ENCODE results near the gene MCUB.
"Not testable (repeated sequence)": the region's sequence is repeated elsewhere in the genome, so short reads cannot be mapped to it uniquely, and the experiment has no call there.

MCUB gene

DNA sequence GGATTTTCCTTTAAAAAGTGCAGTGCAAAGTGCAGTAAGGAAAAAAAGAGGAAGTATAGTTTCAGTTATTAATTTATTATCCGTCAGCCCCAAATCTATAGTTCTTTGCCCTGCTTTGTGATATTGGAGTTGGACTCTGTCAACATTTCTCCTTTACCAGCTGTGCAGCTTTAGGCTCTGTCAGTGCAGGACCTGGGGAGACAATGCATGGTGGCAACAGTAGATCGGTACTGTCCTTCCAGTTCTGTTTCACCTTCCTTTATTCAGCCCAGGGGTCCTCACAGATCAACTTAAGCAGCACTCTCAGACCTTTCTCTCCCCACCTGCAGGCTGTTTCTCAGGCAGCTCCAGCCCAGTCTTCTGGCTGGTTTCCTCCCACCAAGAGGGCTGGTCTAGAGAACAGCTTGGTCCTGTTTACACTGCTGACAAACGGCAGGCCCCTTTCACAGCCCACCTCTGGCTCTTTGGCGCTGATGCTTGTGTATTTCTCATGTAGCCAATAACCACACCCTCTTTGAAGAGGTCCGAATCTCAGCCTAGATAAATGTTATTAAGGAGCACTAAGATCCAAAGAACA lies 71.6 kb downstream of the MCUB start:
- no peak for DNase-seq (ENCODE audit: low read depth)

DNA sequence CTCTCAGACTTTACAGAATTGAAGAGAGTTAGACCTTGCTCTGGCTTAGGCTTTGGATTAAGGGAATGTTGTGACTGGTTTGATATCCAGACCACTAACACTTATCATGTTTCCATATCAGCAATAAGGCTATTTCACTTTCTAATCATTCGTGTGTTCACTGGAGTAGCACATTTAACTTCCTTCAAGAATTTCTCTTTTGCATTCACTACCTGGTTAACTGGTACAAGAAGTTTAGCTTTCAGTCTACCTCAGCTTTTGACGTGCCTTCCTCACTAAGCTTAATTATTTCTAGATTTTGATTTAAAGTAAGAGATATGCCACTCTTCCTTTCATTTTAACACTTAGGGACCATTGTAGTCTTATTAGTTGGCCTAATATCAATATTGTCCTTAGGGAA lies 80.6 kb downstream of the MCUB start:
- no peak for DNase-seq (ENCODE audit: low read depth)

DNA sequence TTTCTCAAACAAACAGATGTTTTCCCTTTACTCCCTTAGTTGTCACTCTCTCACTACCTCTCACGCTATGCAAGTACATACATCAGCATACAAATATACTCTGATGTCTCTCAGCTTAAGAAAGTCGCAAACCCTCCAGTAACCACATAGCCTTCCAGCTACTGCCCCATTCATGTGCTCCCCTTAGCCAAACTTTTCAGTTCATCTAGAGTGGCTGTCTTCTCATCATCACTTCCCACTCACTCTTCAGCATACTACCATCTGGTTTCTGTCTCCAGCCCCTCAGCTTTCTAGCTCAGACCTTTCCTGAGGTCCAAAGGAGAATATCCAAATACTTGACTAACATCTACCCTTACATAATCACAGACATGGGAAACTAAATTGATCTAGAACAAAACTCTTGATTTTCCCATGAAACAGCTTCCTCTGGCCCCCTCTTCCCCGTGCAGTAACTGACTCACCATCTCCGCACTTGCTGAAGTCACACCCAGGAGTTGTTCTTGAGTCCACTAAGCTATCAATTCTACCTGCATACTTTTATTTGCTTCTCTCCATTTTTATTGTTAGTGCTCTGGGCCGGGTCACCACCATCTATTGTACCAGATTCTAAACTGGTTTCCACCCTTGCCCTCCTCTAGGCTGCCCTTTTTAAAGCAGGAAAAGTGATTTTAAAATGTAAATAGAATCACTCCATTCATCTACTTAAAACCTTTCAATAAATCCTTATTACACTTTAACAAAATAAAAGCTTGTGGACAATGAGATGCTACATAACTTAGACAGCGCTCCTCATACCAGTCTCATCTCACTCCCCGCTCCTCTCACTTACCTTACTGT lies 86.0 kb downstream of the MCUB start:
- no peak for DNase-seq (ENCODE audit: low read depth)

DNA sequence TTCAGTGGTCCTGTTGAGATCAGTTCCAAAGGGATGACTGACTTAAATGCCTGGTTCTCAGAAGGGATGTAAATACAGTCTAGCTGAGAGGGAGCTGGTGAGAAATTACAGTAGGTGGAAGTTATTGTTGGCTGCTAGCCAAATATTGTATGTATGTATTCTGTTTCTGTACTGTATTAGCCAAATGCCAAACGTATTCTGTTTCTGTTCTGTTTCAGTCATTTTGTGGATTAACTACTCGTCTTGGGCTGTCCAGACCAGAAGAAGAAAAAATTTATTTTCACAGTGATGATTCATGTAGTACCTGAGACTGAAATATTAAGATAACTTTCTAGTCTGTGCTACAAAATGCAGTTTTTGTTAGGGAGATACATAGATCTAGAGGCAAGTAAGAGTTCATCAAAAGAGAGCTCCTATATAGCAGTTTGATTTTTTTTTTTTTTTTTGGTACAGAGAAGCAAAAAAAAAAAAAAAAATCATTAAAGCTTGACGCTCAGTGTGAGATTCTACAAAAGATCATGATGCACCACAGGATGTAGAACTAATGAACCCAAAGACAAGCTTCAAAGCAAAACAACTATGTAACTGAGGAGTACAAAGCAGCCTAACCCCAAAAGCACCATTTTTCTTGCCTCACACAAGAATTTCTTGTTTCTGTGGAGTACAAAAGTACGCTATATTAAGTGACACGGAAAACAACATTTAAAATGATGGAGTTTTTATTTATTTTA lies 88.4 kb downstream of the MCUB start:
- no peak for DNase-seq (ENCODE audit: low read depth)

DNA sequence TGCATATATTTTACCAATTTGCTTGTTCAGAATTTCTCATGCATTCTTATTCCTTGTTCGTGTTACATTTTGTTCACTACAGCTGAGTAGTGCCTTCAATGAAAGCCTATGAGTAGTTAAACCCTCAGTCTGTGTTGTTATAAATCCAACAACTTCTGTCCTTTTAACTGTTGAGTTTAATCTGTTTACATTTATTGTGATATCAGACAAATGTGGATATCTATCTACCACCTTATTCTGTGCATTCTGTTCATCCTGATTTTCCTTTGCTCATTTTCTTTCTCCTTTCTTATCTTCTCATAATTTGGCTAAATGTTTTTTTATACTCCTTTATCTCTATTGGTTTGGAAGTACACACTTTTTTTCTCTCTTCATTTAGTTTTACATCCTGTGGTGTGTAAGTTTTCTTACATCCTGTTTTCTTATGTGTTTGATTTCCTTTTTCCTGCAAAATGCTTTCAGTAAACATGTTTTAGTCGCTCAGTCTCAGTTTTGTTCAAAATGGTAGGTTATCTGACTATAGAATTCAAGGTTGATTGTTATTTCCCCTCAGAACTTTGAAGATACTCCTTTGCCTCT lies 89.0 kb downstream of the MCUB start:
- no peak for DNase-seq (ENCODE audit: low read depth)

DNA sequence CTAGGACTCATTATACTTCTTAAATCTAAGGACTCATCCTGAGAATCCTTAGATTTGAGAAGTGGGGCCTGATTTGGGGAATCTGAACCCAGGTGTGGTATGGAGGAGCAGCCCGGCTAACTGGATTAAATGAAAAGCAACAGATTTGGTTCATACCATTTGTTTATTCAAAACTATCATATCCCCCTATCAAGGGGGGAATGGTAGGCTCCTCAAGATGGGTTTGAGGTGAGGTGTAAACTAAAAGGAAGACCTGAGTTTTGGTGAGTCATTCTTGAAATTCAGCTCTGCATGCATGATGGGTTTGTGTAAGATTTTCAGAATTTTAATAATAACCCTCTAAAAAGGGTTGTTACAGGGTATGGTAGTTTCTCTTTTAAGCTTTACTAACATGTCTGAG lies 89.8 kb downstream of the MCUB start:
- DNase-seq (ENCODE audit: low read depth), result no peak

DNA sequence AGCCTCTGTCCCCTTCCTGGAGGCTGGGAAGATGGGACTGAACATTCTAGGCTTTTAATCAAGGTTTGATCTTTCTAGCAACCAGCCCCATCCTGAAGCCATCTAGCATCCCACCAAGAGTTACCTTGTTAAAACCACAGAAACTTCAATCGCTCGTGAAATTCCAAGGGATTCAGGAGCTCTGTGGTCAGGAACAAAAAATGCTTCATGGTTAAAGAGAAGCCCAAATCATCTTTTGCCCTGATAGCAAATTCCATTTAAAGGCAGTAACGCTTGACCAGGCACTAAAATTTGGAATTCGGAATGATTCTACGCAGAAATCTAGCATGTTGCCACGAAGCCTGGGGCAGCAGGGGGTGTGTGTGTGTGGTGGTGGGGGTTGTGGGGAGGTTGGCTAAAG lies 95.3 kb downstream of the MCUB start:
- DNase-seq (ENCODE audit: low read depth), result no peak

DNA sequence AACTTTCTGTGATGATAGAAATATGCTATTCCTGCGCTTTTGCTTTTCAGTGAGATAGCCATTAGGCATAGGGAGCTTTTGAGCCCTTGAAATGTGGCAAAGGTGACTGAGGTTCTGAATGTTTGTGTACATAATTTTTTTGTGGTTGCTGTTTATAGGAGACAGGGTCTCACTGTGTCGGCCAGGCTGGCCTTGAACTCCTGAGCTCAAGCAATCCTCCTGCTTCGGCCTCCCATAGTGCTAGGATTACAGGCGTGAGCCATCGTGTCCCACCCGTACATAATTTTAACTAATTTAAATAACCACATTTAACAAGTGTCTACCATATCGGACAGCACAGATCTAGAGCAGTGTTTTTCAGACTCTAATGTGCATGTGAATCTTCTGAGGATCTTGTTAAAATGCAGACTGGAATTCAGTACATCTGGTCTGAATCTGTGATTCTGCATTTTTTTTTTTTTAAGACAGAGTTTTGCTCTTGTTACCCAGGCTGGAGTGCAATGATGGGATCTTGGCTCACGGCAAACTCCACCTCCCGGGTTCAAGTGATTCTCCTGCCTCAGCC lies 97.9 kb downstream of the MCUB start:
- no peak for DNase-seq (ENCODE audit: low read depth)

DNA sequence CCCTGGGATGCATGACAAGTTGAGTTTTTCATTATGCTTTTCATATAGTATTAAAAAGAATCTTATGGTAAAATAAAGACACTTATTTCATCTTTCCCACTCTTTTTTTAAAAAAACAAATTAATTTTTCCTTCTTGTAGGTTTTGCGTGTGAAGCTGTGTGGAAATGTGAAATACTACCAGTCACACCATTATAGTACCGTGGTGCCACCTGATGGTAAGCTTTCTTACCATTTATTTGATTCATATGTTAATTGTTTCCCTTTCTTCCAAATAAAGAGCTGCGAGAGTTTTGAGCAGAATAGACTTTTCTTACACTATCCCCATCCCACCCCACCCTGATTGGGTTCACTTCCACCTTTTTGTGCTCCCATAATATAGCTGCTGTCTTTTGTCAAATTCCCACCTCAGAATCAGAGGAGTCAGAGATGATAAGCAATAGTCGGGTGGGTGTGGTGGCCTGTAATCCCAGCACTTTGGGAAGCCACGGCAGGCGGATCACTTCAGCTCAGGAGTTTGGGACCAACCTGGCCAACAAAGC lies 98.9 kb downstream of the MCUB start:
- DNase-seq (ENCODE audit: low read depth), result no peak

DNA sequence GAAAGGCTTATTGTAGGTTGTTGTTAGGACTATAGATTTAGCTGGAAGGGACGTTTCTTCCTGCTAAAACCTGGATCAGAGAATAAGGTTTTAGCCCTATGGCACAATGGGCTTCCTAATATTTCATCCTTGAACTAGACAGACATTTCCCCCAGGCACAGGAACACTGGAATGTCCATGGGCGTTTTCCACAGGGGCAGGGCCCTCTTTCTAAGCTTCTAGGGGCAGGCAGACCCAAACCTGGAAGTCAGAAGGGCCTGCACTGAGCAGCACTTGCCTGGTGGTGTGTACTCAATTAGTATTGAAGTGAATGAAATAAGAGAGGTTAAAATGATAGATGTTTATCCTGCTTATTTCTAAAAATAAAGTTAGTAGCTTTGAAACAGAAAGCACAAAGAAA lies 102.1 kb downstream of the MCUB start:
- DNase-seq (ENCODE audit: low read depth), result no peak

DNA sequence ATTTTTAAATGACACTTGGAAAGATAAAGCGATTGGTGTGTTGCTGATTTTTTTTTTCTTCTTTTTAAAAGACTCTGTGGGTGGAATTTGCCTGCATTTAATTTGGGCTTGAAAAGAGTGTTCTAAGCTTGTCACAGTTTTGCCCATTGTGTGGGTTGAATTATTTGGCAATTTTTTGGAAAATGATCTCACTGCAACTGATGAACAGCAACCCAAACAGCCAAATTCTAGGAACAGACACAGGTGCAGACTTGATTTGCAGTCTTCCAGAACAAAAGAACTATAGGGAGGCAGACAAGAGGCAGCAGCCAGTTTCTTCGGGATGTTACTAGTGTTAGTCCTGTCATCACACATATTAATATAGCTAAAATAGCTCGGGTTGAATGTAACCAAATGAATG lies 102.7 kb downstream of the MCUB start:
- no peak for DNase-seq (ENCODE audit: low read depth)

DNA sequence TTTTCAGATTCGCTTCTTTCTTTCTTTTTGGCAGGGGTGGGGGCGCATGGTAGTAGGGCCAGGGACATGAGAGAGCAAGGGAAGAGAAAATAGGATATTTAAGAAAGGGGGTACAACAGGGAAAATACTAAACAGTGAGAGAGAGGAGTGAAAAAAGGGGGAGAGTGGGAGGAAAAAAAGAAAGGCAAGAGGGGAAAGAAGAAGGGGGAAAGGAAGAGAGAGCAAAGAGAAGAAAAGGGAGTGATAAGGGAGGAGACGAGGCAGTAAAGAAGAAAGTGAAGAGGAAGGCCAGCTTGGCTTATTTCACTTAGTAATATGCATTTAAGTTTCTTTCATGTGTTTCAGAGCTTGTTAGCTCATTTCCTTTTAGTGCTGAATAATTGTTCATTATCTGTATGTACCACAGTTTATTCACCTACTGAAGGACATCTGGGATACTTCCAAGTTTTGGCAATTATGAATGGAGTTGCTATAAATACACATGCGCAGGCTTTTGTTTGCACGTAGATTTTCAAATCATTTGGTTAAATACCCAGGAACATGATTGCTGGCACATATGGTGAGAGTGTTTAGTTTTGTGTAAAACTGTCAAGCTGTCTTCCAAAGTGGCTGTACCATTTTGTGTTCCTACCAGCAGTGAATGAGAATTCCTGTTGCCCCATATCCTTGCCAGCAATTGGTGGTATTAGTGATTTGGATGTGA lies 105.9 kb downstream of the MCUB start:
- no peak for DNase-seq (ENCODE audit: low read depth)

DNA sequence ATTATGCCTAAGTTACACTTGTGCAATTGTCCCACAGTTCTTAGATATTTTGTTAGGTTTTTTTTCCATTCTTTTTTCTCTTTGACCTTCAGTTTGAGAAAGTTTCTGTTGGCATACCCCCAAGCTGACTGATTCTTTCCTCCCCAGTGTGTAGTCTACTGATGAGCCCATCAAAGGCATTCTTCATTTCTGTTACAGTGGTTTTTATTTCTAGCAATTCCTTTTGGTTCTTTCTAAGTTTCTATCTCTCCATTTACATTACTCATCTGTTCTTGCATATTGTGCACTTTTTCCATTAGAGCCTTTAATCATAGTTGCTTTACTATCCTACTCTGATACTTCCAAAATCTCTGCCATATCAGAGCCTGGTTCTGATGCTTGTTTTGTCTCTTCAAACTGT lies 111.3 kb downstream of the MCUB start:
- DNase-seq (ENCODE audit: low read depth), result no peak

DNA sequence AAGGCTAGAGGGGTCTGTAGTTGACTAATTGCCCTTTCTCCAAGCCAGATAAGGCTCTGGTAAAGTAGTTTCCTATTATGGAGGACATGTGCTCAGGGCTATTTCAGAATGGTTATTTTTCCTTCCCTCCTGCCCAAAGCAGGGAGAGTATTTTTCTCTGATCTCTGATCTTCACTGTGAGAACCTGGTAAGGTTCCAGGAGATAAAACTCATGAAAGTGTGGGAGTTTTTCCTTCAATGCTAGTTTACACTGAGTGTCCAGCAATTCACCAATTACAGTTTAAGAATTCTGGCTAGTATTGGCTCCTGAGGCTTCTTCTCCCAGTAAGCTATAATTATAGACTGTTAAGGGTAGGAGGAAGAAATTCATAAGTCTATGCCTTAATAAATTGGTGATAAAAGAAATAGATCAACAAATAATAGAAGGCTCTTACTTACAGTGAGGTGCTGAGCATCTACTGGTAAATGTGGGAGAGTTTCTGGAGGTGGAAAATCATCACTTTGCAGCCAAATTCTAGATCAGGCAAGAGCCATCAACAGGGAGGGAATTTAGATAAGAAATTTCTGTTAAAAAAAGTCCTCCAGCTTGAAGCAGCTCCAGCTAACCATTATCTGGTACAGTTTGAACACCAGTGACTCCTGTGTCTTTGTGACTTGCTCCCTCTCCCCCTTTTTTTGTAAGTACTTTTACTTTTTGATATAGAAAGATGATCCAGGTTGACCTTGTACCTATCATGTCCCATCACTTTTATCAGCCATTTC lies 112.3 kb downstream of the MCUB start:
- DNase-seq (ENCODE audit: low read depth), result no peak

DNA sequence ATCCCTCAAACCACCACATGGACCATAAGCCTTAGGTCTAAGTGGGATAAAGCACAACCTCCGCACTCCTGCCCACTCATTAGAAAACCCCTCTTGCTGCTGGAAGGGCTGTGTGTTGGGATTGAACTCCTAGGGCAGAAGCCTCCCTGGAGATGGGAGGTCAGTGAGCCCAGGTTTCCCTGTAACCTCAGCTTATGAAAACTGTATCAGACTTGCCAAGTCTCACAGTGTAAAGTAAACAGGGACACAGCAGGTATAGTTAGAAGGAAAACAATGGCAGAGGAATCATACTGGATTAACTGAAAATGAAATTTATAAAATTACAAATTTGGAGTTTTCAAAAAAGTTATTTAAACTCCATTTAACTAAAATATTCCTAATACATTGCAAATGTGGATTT lies 113.3 kb downstream of the MCUB start:
- DNase-seq (ENCODE audit: low read depth), result no peak

DNA sequence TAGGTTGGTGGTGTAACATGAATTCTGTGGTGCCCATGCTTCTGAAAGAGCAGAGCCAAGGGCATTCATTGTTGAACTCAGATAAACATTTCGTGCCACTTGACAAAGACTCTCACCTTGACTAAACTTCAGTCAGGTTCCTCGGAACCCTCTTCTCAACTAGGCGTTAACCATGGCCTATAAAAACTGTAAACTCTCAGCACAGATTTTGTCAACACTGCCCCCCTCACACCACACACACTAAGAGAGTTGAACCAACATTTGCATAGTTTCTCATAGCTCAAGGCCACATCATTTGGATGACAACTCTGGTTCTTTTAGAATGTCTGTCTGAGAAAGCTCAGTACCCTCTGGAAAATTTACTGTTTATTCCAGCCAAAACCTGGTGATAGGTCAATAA lies 115.1 kb downstream of the MCUB start:
- DNase-seq (ENCODE audit: low read depth), result no peak

DNA sequence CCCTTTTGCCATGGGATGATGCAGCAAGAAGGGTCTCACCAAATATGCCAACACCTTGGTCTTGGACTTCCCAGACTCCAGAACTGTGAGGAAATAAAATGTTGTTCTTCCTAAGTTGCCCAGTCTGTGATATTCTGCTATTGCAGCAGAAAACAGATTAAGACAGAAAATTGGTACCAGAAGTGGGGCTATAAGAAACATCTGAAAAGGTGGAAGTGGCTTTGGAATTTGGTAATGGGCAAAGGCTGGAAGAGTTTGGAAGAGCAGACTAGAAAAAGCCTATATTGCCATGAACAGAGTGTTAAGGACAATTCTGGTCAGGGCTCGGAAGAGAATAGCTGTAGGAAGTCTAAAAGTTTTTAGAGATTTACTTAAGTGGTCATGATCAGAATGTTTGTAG lies 115.8 kb downstream of the MCUB start:
- no peak for DNase-seq (ENCODE audit: low read depth)

DNA sequence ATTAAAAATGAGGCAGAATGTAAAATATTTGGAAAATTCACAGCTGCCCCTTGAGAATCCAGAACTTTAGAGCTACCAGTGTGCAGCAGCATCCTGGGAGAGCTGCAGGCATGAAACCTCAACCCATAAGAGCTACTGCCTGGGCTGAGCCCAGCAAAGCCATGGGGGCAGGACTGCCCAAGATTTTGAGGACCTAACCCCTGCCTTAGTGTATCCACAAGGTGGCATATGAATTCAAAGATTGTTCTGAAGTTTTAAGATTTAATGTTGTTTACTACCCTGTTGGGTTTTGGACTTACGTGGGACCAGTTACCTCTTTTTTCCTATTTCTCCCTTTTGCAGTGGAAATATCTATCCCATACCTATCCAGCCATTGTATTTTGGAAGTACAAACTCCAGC lies 116.8 kb downstream of the MCUB start:
- no peak for DNase-seq (ENCODE audit: low read depth)

DNA sequence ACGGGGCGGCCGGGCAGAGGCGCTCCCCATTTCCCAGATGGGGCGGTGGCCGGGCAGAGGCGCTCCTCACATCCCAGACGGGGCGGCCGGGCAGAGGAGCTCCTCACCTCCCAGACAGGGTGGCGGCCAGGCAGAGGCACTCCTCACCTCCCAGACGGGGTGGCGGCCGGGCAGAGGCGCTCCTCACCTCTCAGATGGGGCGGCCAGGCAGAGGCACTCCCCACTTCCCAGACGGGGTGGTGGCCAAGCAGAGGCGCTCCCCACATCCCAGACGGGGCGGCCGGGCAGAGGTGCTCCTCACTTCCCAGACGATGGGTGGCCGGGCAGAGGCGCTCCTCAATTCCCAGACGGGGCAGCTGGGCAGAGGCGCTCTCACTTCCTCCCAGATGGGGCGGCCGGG lies 118.4 kb downstream of the MCUB start:
- DNase-seq (ENCODE audit: low read depth), result not testable (repeated sequence)

DNA sequence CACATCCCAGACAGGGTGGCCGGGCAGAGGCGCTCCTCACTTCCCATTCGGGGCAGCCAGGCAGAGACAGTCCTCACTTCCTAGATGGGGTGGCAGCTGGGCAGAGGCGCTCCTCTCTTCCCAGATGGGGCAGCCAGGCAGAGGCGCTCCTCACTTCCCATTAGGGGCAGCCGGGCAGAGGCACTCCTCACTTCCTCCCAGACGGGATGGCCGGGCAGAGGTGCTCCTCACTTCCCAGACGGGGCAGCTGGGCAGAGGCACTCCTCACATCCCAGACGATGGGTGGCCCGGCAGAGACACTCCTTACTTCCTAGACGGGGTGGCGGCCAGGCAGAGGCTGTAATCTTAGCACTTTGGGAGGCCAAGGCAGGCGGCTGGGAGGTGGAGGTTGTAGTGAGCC lies 118.9 kb downstream of the MCUB start:
- DNase-seq (ENCODE audit: low read depth), result not testable (repeated sequence)

DNA sequence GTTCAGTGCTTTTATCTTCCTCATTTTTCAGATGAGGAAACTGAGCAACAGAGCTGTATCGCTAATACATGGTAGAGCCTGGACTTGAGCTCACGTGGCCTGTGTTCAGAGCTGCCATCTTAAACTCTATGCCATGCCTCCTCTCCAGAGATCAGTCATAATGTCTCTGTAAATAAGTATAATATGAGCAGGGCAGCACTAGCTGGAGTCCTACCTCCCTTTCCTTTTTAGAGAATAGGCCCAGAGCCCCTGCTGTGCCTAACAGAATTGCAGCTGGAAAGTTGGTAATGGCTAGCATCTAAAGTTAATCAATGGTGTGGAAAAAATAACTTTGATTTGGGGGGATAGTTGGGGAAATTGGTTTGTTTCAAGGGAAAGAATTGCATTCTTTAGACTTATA lies 122.8 kb downstream of the MCUB start:
- no peak for DNase-seq (ENCODE audit: low read depth)

Measured in GM04504 (cell line).